Stimulated activated CD8-positive, alpha-beta memory T cell treated with anti-CD3 and anti-CD28 coated beads, Interleukin-2, amount 100 ng/mL, for 1 hour (primary cell): Measurements from ENCODE around the gene TRAPPC6A.

Source experiments
- DNase-seq, 2 donors: peaks; one replicate each; pipeline ENCODE4 v3.0.0-alpha.2; 2020; ENCODE audit warnings: low read depth in 2 of 2

The TRAPPC6A gene

GRCh38 chr19:45177817-45178261, at the start of gene TRAPPC6A:
TRAPPC6A (minus strand) TSS chr19:45178237; CDS start chr19:45178218, 19 bp downstream.
- no peak for DNase-seq

GRCh38 chr19:45224645-45225044, 46.6 kb upstream of the TRAPPC6A start:
- no peak for DNase-seq

- DNase-seq: no peak
These were observed 45.8 kb upstream of the TRAPPC6A start for GRCh38 chr19:45223879-45224278.

- DNase-seq: no peak
These were observed 44.7 kb upstream of the TRAPPC6A start for GRCh38 chr19:45222724-45223123.

- no peak for DNase-seq
These were observed 41.1 kb upstream of the TRAPPC6A start for GRCh38 chr19:45218911-45219743.

GRCh38 chr19:45218426-45218825, 40.4 kb upstream of the TRAPPC6A start:
- no peak for DNase-seq

- no peak for DNase-seq
These were observed 39.9 kb upstream of the TRAPPC6A start for GRCh38 chr19:45217957-45218334.

GRCh38 chr19:45217193-45217956, 39.3 kb upstream of the TRAPPC6A start:
- DNase-seq: no peak

- DNase-seq: no peak
These were observed 38.6 kb upstream of the TRAPPC6A start for GRCh38 chr19:45216667-45217066.

- DNase-seq: no peak
These were observed 37.6 kb upstream of the TRAPPC6A start for GRCh38 chr19:45215391-45216191.

GRCh38 chr19:45213031-45213430, 35.0 kb upstream of the TRAPPC6A start:
- no peak for DNase-seq

- no peak for DNase-seq
These were observed 33.8 kb upstream of the TRAPPC6A start for GRCh38 chr19:45211751-45212381.

- no peak for DNase-seq
These were observed 28.3 kb upstream of the TRAPPC6A start for GRCh38 chr19:45206328-45206727.

- no peak for DNase-seq
These were observed 27.8 kb upstream of the TRAPPC6A start for GRCh38 chr19:45205810-45206209.

- DNase-seq: no peak
These were observed 24.6 kb upstream of the TRAPPC6A start for GRCh38 chr19:45202637-45203036.

- DNase-seq: no peak
These were observed 22.5 kb upstream of the TRAPPC6A start for GRCh38 chr19:45200568-45200967.

- DNase-seq: no peak
These were observed 17.7 kb upstream of the TRAPPC6A start for GRCh38 chr19:45195764-45196163.

- no peak for DNase-seq
These were observed 13.3 kb upstream of the TRAPPC6A start for GRCh38 chr19:45191375-45191774.

- DNase-seq: no peak
These were observed 11.9 kb upstream of the TRAPPC6A start for GRCh38 chr19:45189971-45190370.

- no peak for DNase-seq
These were observed 9.5 kb upstream of the TRAPPC6A start for GRCh38 chr19:45187421-45188100.
